GM19351 (cell line): ENCODE results near the gene AIP.

Experiments used
- ATAC-seq: cut with Tn5 transposase; IDR thresholded peaks from one replicate; pipeline ENCODE4 v1.9.1; 2021; ENCODE audit warnings: mild to moderate bottlenecking, moderate library complexity; ENCODE audit not compliant: unreplicated experiment

Gene AIP

GRCh38 chr11:67525275-67525976, 42.6 kb downstream of the AIP start:
- no peak for ATAC-seq

DNA sequence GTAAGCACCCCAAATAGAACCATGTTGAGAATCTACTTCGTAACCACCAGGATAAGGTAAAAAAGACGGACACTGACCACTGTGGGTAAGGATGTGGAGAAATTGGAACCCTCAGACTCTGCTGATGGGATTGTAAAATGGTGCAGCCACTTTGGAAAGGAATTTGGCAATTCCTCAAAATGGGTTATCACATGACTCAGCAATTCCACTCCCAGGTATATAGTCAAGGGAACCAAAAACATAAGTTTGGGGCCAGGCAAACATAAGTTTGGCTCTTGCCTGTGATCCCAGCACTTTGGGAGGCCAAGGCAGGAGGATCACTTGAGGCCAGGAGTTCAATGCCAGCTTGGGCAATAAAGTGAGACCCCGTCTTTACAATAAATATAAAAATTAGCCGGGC, 45.5 kb downstream of the AIP start:
- no peak for ATAC-seq

- no peak for ATAC-seq
Observed at GRCh38 chr11:67530282-67530592, 47.4 kb downstream of the AIP start.

GRCh38 chr11:67532889-67533288, 50.1 kb downstream of the AIP start:
- no peak for ATAC-seq

- ATAC-seq, result no peak
Observed at GRCh38 chr11:67534070-67534679, 51.3 kb downstream of the AIP start.

GRCh38 chr11:67535561-67535960, 52.7 kb downstream of the AIP start:
- no peak for ATAC-seq

DNA sequence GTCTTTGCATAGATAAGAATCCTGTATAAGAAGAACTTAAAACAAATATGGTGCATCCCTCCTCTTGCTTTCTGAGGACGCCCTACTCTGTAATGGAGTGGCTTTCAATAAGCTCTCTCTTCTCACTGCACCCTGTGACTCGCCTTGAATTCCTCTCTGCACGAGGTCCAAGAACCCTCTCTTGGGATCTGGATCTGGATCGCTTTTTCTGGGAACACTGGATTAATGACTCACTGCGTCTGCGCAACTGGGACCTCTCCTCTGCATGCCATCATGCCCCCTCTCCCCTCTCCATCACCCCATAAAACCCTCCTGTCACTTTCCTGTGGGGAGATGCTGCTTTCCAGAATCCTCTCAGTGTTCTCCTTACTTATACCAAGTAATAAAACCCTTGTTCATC, 55.5 kb downstream of the AIP start:
- ATAC-seq, result no peak

DNA sequence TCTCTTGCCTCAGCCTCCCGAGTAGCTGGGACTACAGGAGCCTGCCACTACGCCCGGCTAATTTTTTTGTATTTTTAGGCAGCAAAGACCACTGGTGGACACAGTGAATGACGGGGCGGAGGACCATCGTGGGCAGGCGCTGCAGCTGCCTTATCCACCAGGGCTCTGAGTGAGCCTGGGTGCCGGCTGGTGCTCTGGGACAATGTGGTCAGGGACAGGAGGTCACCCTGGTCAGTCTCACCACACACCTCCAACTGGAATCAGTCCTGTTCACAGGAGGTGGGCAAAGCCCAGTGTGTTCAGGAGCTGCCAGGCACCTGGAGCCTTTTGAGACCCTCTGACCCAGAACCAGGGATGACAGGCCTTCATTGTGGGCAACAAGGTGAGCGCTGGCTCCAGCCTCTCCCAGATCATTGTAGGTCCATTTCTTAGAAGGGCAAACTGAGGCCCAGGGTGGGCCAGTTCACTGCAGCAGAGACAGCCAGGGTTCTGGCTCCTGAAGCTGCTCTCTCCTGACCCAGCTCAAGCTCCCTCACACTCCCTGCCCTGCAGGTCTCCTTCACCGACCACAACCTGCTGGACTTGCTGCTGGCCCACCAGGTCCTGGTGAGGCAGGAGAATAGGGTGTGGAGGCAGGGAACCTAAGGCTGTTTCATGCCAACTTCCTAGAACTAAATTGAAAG, 56.1 kb downstream of the AIP start:
- ATAC-seq, result no peak

GRCh38 chr11:67539550-67539949, 56.7 kb downstream of the AIP start:
- ATAC-seq, result no peak
